Astrocyte (in vitro differentiated cells and primary cell): ENCODE measurements around the gene HEATR5A. TPM values are rescaled to one million over a fixed set of nuclear protein-coding genes. Genes with fewer than 3 reads are reported as not detected.

Experiments
- DNase-seq: peaks from one replicate; pipeline ENCODE4 v3.0.0-alpha.2; 2010; ENCODE audit warnings: low read depth
- FAIRE-seq: peaks from 2 replicates; lab custom pipeline; 2011; peaks lifted over from hg19 to GRCh38; lab: Jason Lieb, UNC
- H2AFZ ChIP-seq: 2 replicates; pipeline ENCODE4 v1.6.0; 2012; ENCODE audit warnings: low read depth, low read length, inconsistent platforms
- H3K27ac ChIP-seq: 2 replicates; pipeline ENCODE4 v1.5.1; 2011; ENCODE audit warnings: low read depth, low read length, inconsistent platforms
- H3K27me3 ChIP-seq: 2 replicates; pipeline ENCODE4 v1.6.0; 2011; ENCODE audit warnings: low read length, inconsistent platforms; ENCODE audit not compliant: insufficient read depth
- H3K36me3 ChIP-seq: 2 replicates; pipeline ENCODE4 v1.5.1; 2011; ENCODE audit warnings: low read length, inconsistent platforms; ENCODE audit not compliant: insufficient read depth
- H3K4me1 ChIP-seq: 2 replicates; pipeline ENCODE4 v1.5.1; 2011; ENCODE audit warnings: low read length, inconsistent platforms; ENCODE audit not compliant: insufficient read depth
- H3K4me2 ChIP-seq: 2 replicates; pipeline ENCODE4 v1.6.0; 2012; ENCODE audit warnings: low read length, inconsistent platforms
- H3K4me3 ChIP-seq: 2 replicates; pipeline ENCODE4 v1.5.1; 2011; ENCODE audit warnings: low read depth, mild to moderate bottlenecking, low read length, inconsistent platforms; ENCODE audit not compliant: insufficient read depth
- H3K79me2 ChIP-seq: 2 replicates; pipeline ENCODE4 v1.6.0; 2012; ENCODE audit warnings: mild to moderate bottlenecking, low read length, inconsistent platforms; ENCODE audit not compliant: insufficient read depth
- H3K9ac ChIP-seq: 2 replicates; pipeline ENCODE4 v1.6.0; 2012; ENCODE audit warnings: mild to moderate bottlenecking, low read length, inconsistent platforms
- H3K9me3 ChIP-seq: 2 replicates; pipeline ENCODE4 v1.5.1; 2012; ENCODE audit warnings: low read depth, mild to moderate bottlenecking, low read length, inconsistent platforms; ENCODE audit not compliant: insufficient read depth
- H4K20me1 ChIP-seq: 2 replicates; pipeline ENCODE4 v1.6.0; 2012; ENCODE audit warnings: low read length, inconsistent platforms; ENCODE audit not compliant: insufficient read depth
- H3K27ac Mint-ChIP-seq: one replicate; pipeline ENCODE4 v1.8.0; 2021; ENCODE audit warnings: mild to moderate bottlenecking, mixed read lengths; ENCODE audit not compliant: unreplicated experiment
- H3K27me3 Mint-ChIP-seq: one replicate; pipeline ENCODE4 v1.8.0; 2021; ENCODE audit warnings: low read depth, mixed read lengths; ENCODE audit not compliant: unreplicated experiment
- H3K36me3 Mint-ChIP-seq: one replicate; pipeline ENCODE4 v1.8.0; 2021; ENCODE audit warnings: low read depth, mixed read lengths; ENCODE audit not compliant: unreplicated experiment
- H3K4me1 Mint-ChIP-seq: one replicate; pipeline ENCODE4 v1.8.0; 2021; ENCODE audit warnings: low read depth, mixed read lengths; ENCODE audit not compliant: unreplicated experiment
- H3K4me3 Mint-ChIP-seq: one replicate; pipeline ENCODE4 v1.8.0; 2021; ENCODE audit warnings: mild to moderate bottlenecking, moderate library complexity, mixed read lengths; ENCODE audit not compliant: unreplicated experiment
- H3K9me3 Mint-ChIP-seq: one replicate; pipeline ENCODE4 v1.8.0; 2021; ENCODE audit warnings: mild to moderate bottlenecking, mixed read lengths; ENCODE audit not compliant: unreplicated experiment
- EZH2 ChIP-seq: IDR thresholded peaks from 2 replicates; pipeline ENCODE4 v1.6.1; 2012; ENCODE audit warnings: mild to moderate bottlenecking, low read length, inconsistent platforms; ENCODE audit not compliant: insufficient read depth
- total RNA-seq: library from RNA; stranded (reverse); gene quantifications from 2 replicates; pipeline ENCODE4 v1.2.1, GENCODE V29; 2021
- TF ChIP-seq, protein P1 (sequence below): IDR thresholded peaks from 2 replicates; pipeline ENCODE4 v1.5.1; 2011; ENCODE audit warnings: low read depth, mild to moderate bottlenecking, inconsistent platforms, low read length, moderate library complexity; ENCODE audit not compliant: insufficient read depth

HEATR5A gene
- total RNA-seq, 1 donor from 2014 or later: 50.7 TPM

- H3K36me3 Mint-ChIP-seq: no peaks in the 10 kb centered on the region
- Histone ChIP-seq H3K4me3 (no peak overlapping the region), H3K9ac (no peak overlapping the region), H3K4me2 (no peak overlapping the region), H3K27me3 (no peaks in the 10 kb centered on the region), H3K79me2 (no peaks in the 10 kb centered on the region), H3K9me3 (no peaks in the 10 kb centered on the region), H3K27ac (no peak overlapping the region), H2AFZ (no peak overlapping the region), H4K20me1 (no peaks in the 10 kb centered on the region), H3K4me1 (no peaks in the 10 kb centered on the region), H3K36me3 (no peaks in the 10 kb centered on the region)
- H3K9me3 Mint-ChIP-seq: peaks cover 6% of the 10 kb centered on the region
- no peak for DNase-seq
- no peak overlapping the region for H3K4me3 Mint-ChIP-seq
- no peaks in the 10 kb centered on the region for H3K4me1 Mint-ChIP-seq
- TF ChIP-seq, protein P1, sequence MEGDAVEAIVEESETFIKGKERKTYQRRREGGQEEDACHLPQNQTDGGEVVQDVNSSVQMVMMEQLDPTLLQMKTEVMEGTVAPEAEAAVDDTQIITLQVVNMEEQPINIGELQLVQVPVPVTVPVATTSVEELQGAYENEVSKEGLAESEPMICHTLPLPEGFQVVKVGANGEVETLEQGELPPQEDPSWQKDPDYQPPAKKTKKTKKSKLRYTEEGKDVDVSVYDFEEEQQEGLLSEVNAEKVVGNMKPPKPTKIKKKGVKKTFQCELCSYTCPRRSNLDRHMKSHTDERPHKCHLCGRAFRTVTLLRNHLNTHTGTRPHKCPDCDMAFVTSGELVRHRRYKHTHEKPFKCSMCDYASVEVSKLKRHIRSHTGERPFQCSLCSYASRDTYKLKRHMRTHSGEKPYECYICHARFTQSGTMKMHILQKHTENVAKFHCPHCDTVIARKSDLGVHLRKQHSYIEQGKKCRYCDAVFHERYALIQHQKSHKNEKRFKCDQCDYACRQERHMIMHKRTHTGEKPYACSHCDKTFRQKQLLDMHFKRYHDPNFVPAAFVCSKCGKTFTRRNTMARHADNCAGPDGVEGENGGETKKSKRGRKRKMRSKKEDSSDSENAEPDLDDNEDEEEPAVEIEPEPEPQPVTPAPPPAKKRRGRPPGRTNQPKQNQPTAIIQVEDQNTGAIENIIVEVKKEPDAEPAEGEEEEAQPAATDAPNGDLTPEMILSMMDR: no peak
- TF ChIP-seq EZH2: no peak
- no peak for FAIRE-seq
- no peaks in the 10 kb centered on the region for H3K27me3 Mint-ChIP-seq
- no peak overlapping the region for H3K27ac Mint-ChIP-seq
Observed at GRCh38 chr14:31280871-31281220, 139.5 kb downstream of the HEATR5A start.

DNA sequence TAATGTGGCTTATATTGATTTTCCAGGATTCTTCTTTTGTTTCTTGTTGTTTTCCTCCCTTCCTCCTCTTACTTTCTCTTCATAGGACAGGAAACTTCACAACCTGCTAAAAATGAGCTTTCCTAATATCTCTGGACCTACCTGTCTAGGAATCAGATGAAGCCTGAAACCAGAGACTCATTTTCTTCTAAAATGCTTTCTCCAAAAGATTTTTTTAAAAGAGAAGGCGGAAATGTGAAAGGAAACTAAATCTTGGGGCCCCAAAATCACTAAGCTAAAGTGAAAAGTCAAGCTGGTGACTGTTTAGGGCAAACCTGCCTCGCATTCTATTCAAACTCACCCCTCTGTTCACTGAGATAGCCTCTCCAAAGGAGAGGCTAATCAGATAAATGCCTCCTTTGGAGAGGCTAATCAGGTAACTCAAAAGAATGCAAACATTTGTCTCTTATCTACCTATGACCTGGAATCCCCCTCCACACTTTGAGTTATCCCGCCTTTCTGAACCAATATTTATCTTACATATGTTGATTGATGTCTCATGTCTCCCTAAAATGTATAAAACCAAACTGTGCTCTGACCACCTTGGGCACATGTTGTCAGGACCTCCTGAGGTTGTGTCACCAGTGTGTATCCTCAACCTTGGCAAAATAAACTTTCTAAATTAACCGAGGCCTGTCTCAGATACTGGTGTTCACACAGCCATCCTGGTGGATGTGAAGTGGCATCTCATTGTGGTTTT lies 140.0 kb downstream of the HEATR5A start:
- no peaks in the 10 kb centered on the region for H3K27me3 Mint-ChIP-seq
- no peaks in the 10 kb centered on the region for H3K36me3 ChIP-seq
- DNase-seq: no peak
- no peaks in the 10 kb centered on the region for H3K9me3 ChIP-seq
- H3K4me3 ChIP-seq: no peak overlapping the region
- no peaks in the 10 kb centered on the region for H4K20me1 ChIP-seq
- H3K4me3 Mint-ChIP-seq: no peak overlapping the region
- H3K9ac ChIP-seq: no peak overlapping the region
- no peak overlapping the region for H2AFZ ChIP-seq
- no peaks in the 10 kb centered on the region for H3K4me1 Mint-ChIP-seq
- H3K27ac ChIP-seq: no peak overlapping the region
- H3K4me2 ChIP-seq: no peak overlapping the region
- no peaks in the 10 kb centered on the region for H3K36me3 Mint-ChIP-seq
- H3K4me1 ChIP-seq: no peaks in the 10 kb centered on the region
- H3K9me3 Mint-ChIP-seq: peaks cover 6% of the 10 kb centered on the region
- no peak for FAIRE-seq
- H3K27ac Mint-ChIP-seq: no peak overlapping the region
- H3K79me2 ChIP-seq: no peaks in the 10 kb centered on the region
- H3K27me3 ChIP-seq: no peaks in the 10 kb centered on the region
- TF ChIP-seq EZH2: no peak
- TF ChIP-seq, protein P1: no peak

GRCh38 chr14:31278883-31279282 lies 141.5 kb downstream of the HEATR5A start:
- no peak for TF ChIP-seq EZH2
- TF ChIP-seq, protein P1: no peak
- Histone ChIP-seq H3K27me3 (no peaks in the 10 kb centered on the region), H3K4me2 (no peak overlapping the region), H3K9me3 (no peaks in the 10 kb centered on the region), H3K36me3 (no peaks in the 10 kb centered on the region), H3K4me3 (no peak overlapping the region), H3K79me2 (no peaks in the 10 kb centered on the region), H3K27ac (no peak overlapping the region), H3K4me1 (no peaks in the 10 kb centered on the region), H4K20me1 (no peaks in the 10 kb centered on the region), H2AFZ (no peak overlapping the region), H3K9ac (no peak overlapping the region)
- FAIRE-seq: no peak
- no peak for DNase-seq
- Mint-ChIP-seq H3K27ac (no peak overlapping the region), H3K4me1 (no peaks in the 10 kb centered on the region), H3K36me3 (no peaks in the 10 kb centered on the region), H3K27me3 (no peaks in the 10 kb centered on the region), H3K9me3 (peaks cover 6% of the 10 kb centered on the region), H3K4me3 (no peak overlapping the region)
